HEK293 (cell line): ENCODE results near the gene SWAP70.

Experiments
- CTCF ChIA-PET: fragments of 350-600 bp; formaldehyde crosslinking; extraction: SDS; loops from one replicate; lab custom pipeline; 2021; ENCODE audit warnings: antibody characterized with exemption; lab: Yijun Ruan, JAX
- POLR2A ChIA-PET: fragments of 300-600 bp; formaldehyde crosslinking; extraction: SDS; loops from one replicate; lab custom pipeline; 2020; ENCODE audit warnings: antibody characterized with exemption, inconsistent platforms; lab: Yijun Ruan, JAX
- H3K27ac ChIP-seq: fragments of 200-500 bp; sonication (Bioruptor generic); 2 replicates; pipeline ENCODE4 v1.5.1; 2014; ENCODE audit warnings: low read depth, low read length, control low read depth, inconsistent platforms; ENCODE audit errors: extremely low read depth
- H3K36me3 ChIP-seq, 2 experiments: fragments of 200-500 bp in 1 of 2; sonication (Bioruptor generic) in 1 of 2; 1 replicate in 1 of 2; 2 replicates in 1 of 2; pipeline ENCODE4 v1.5.1; 2014 to 2017; ENCODE audit warnings: inconsistent platforms in 2 of 2, low read length in 2 of 2; ENCODE audit not compliant: control insufficient read depth in 2 of 2, insufficient read depth in 1 of 2
- H3K4me1 ChIP-seq: fragments of 200-500 bp; sonication (Bioruptor generic); 2 replicates; pipeline ENCODE4 v1.5.1; 2014; ENCODE audit warnings: mild to moderate bottlenecking, low read length, inconsistent platforms; ENCODE audit not compliant: control insufficient read depth, insufficient read depth
- H3K4me3 ChIP-seq: 2 replicates; pipeline ENCODE4 v1.5.1; 2011; ENCODE audit warnings: low read depth, mild to moderate bottlenecking, control low read depth, low read length, moderate library complexity
- H3K9me3 ChIP-seq: fragments of 200-500 bp; sonication (Bioruptor generic); 2 replicates; pipeline ENCODE4 v1.5.1; 2014; ENCODE audit warnings: low read depth, low read length, inconsistent platforms; ENCODE audit not compliant: control insufficient read depth, insufficient read depth
- BCL11A ChIP-seq: fragments of 450-650 bp; formaldehyde crosslinking; IDR thresholded peaks from 2 replicates; pipeline ENCODE4 v1.5.1; 2016; ENCODE audit warnings: low read depth, missing biosample characterization, missing genetic modification characterization
- GLI4 ChIP-seq: fragments of 450-650 bp; formaldehyde crosslinking; IDR thresholded peaks from 2 replicates; pipeline ENCODE4 v1.5.1; 2016; ENCODE audit warnings: missing biosample characterization, missing genetic modification characterization
- KLF1 ChIP-seq: fragments of 450-650 bp; formaldehyde crosslinking; IDR thresholded peaks from 2 replicates; pipeline ENCODE4 v1.5.1; 2016; ENCODE audit warnings: missing biosample characterization, missing genetic modification characterization
- KLF17 ChIP-seq: fragments of 450-650 bp; formaldehyde crosslinking; IDR thresholded peaks from 2 replicates; pipeline ENCODE4 v1.5.1; 2016; ENCODE audit warnings: missing biosample characterization, missing genetic modification characterization
- OSR2 ChIP-seq: fragments of 450-650 bp; formaldehyde crosslinking; IDR thresholded peaks from 2 replicates; pipeline ENCODE4 v1.5.1; 2016; ENCODE audit warnings: missing biosample characterization, missing genetic modification characterization
- SCRT1 ChIP-seq: fragments of 450-650 bp; formaldehyde crosslinking; IDR thresholded peaks from 2 replicates; pipeline ENCODE4 v1.5.1; 2016; ENCODE audit warnings: missing biosample characterization, missing genetic modification characterization, borderline replicate concordance
- ZBTB8A ChIP-seq: fragments of 450-650 bp; formaldehyde crosslinking; IDR thresholded peaks from 2 replicates; pipeline ENCODE4 v1.5.1; 2016; ENCODE audit warnings: missing biosample characterization, missing genetic modification characterization
- ZNF2 ChIP-seq: fragments of 450-650 bp; formaldehyde crosslinking; IDR thresholded peaks from 2 replicates; pipeline ENCODE4 v1.5.1; 2016; ENCODE audit warnings: missing biosample characterization, missing genetic modification characterization
- ZNF223 ChIP-seq: fragments of 450-650 bp; formaldehyde crosslinking; IDR thresholded peaks from 2 replicates; pipeline ENCODE4 v1.5.1; 2016; ENCODE audit warnings: missing biosample characterization, missing genetic modification characterization
- ZNF433 ChIP-seq: fragments of 450-650 bp; formaldehyde crosslinking; IDR thresholded peaks from 2 replicates; pipeline ENCODE4 v1.5.1; 2016; ENCODE audit warnings: missing biosample characterization, missing genetic modification characterization, low read depth
- ZNF501 ChIP-seq: fragments of 450-650 bp; formaldehyde crosslinking; IDR thresholded peaks from 2 replicates; pipeline ENCODE4 v1.5.1; 2016; ENCODE audit warnings: missing biosample characterization, missing genetic modification characterization
- ZNF639 ChIP-seq: fragments of 450-650 bp; formaldehyde crosslinking; IDR thresholded peaks from 2 replicates; pipeline ENCODE4 v1.5.1; 2016; ENCODE audit warnings: missing biosample characterization, missing genetic modification characterization
- ZNF785 ChIP-seq: fragments of 450-650 bp; formaldehyde crosslinking; IDR thresholded peaks from 2 replicates; pipeline ENCODE4 v1.5.1; 2016; ENCODE audit warnings: missing biosample characterization, missing genetic modification characterization
- ZSCAN18 ChIP-seq: fragments of 450-650 bp; formaldehyde crosslinking; IDR thresholded peaks from 2 replicates; pipeline ENCODE4 v1.5.1; 2016; ENCODE audit warnings: missing biosample characterization, missing genetic modification characterization
- TF ChIP-seq, protein P1 (sequence below): fragments of 450-650 bp; IDR thresholded peaks from 2 replicates; pipeline ENCODE4 v1.5.1; 2018; ENCODE audit warnings: missing biosample characterization, mild to moderate bottlenecking, missing genetic modification characterization
- TF ChIP-seq, protein P2 (sequence below): fragments of 450-650 bp; formaldehyde crosslinking; IDR thresholded peaks from 2 replicates; pipeline ENCODE4 v1.5.1; 2017; ENCODE audit warnings: missing biosample characterization, missing genetic modification characterization
- TF ChIP-seq, protein P3 (sequence below): fragments of 450-650 bp; formaldehyde crosslinking; IDR thresholded peaks from 2 replicates; pipeline ENCODE4 v1.5.1; 2016; ENCODE audit warnings: missing biosample characterization, missing genetic modification characterization
- TF ChIP-seq, protein P4 (sequence below): fragments of 450-650 bp; formaldehyde crosslinking; IDR thresholded peaks from 2 replicates; pipeline ENCODE4 v1.5.0; 2017; ENCODE audit warnings: missing biosample characterization, missing genetic modification characterization, borderline replicate concordance

SWAP70 gene

GRCh38 chr11:9796266-9796665 lies 132.4 kb downstream of the SWAP70 start (continued):
- TF ChIP-seq, protein P1, sequence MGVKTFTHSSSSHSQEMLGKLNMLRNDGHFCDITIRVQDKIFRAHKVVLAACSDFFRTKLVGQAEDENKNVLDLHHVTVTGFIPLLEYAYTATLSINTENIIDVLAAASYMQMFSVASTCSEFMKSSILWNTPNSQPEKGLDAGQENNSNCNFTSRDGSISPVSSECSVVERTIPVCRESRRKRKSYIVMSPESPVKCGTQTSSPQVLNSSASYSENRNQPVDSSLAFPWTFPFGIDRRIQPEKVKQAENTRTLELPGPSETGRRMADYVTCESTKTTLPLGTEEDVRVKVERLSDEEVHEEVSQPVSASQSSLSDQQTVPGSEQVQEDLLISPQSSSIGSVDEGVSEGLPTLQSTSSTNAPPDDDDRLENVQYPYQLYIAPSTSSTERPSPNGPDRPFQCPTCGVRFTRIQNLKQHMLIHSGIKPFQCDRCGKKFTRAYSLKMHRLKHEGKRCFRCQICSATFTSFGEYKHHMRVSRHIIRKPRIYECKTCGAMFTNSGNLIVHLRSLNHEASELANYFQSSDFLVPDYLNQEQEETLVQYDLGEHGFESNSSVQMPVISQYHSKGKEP (tag by site-specific recombination): no peak

GRCh38 chr11:9796854-9797253 lies 133.0 kb downstream of the SWAP70 start:
- H3K4me3 ChIP-seq: no peak overlapping the region
- H3K36me3 ChIP-seq: no peaks in the 10 kb centered on the region
- no peaks in the 10 kb centered on the region for H3K9me3 ChIP-seq
- CTCF ChIA-PET: no interaction called here
- H3K27ac ChIP-seq: no peak overlapping the region
- POLR2A ChIA-PET: no interaction called here
- TF ChIP-seq, protein P2, sequence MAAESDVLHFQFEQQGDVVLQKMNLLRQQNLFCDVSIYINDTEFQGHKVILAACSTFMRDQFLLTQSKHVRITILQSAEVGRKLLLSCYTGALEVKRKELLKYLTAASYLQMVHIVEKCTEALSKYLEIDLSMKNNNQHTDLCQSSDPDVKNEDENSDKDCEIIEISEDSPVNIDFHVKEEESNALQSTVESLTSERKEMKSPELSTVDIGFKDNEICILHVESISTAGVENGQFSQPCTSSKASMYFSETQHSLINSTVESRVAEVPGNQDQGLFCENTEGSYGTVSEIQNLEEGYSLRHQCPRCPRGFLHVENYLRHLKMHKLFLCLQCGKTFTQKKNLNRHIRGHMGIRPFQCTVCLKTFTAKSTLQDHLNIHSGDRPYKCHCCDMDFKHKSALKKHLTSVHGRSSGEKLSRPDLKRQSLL (tag by site-specific recombination): no peak
- TF ChIP-seq OSR2 (tag by site-specific recombination) (no peak), GLI4 (no peak), KLF17 (tag by site-specific recombination) (no peak), BCL11A (no peak), KLF1 (no peak), ZNF433 (tag by site-specific recombination) (no peak), ZNF223 (tag by site-specific recombination) (no peak)
- TF ChIP-seq, protein P3, sequence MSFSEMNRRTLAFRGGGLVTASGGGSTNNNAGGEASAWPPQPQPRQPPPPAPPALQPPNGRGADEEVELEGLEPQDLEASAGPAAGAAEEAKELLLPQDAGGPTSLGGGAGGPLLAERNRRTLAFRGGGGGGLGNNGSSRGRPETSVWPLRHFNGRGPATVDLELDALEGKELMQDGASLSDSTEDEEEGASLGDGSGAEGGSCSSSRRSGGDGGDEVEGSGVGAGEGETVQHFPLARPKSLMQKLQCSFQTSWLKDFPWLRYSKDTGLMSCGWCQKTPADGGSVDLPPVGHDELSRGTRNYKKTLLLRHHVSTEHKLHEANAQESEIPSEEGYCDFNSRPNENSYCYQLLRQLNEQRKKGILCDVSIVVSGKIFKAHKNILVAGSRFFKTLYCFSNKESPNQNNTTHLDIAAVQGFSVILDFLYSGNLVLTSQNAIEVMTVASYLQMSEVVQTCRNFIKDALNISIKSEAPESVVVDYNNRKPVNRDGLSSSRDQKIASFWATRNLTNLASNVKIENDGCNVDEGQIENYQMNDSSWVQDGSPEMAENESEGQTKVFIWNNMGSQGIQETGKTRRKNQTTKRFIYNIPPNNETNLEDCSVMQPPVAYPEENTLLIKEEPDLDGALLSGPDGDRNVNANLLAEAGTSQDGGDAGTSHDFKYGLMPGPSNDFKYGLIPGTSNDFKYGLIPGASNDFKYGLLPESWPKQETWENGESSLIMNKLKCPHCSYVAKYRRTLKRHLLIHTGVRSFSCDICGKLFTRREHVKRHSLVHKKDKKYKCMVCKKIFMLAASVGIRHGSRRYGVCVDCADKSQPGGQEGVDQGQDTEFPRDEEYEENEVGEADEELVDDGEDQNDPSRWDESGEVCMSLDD (tag by site-specific recombination): no peak
- TF ChIP-seq, protein P1 (tag by site-specific recombination): no peak
- TF ChIP-seq, protein P4, sequence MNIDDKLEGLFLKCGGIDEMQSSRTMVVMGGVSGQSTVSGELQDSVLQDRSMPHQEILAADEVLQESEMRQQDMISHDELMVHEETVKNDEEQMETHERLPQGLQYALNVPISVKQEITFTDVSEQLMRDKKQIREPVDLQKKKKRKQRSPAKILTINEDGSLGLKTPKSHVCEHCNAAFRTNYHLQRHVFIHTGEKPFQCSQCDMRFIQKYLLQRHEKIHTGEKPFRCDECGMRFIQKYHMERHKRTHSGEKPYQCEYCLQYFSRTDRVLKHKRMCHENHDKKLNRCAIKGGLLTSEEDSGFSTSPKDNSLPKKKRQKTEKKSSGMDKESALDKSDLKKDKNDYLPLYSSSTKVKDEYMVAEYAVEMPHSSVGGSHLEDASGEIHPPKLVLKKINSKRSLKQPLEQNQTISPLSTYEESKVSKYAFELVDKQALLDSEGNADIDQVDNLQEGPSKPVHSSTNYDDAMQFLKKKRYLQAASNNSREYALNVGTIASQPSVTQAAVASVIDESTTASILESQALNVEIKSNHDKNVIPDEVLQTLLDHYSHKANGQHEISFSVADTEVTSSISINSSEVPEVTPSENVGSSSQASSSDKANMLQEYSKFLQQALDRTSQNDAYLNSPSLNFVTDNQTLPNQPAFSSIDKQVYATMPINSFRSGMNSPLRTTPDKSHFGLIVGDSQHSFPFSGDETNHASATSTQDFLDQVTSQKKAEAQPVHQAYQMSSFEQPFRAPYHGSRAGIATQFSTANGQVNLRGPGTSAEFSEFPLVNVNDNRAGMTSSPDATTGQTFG (tag by site-specific recombination): no peak
- TF ChIP-seq, all 188 proteins: peak for 0
- H3K4me1 ChIP-seq: no peaks in the 10 kb centered on the region

GRCh38 chr11:9797300-9797699 lies 133.4 kb downstream of the SWAP70 start:
- Histone ChIP-seq H3K4me1 (no peaks in the 10 kb centered on the region), H3K4me3 (no peak overlapping the region), H3K9me3 (no peaks in the 10 kb centered on the region), H3K27ac (no peak overlapping the region), H3K36me3 (no peaks in the 10 kb centered on the region)
- ChIA-PET CTCF (no interaction called here), POLR2A (no interaction called here)
- TF ChIP-seq ZNF785 (tag by site-specific recombination) (no peak), ZBTB8A (tag by site-specific recombination) (no peak), ZSCAN18 (tag by site-specific recombination) (no peak), SCRT1 (tag by site-specific recombination) (no peak), ZNF2 (tag by site-specific recombination) (no peak), ZNF501 (tag by site-specific recombination) (no peak), ZNF639 (tag by site-specific recombination) (no peak)
